B cell (primary cell): ENCODE results near the gene TBC1D22A. TPM values are rescaled to one million over a fixed set of nuclear protein-coding genes. Genes with fewer than 3 reads are reported as not detected.

ENCODE experiments used
- ATAC-seq: fragments of 200-7000 bp; cut with Tn5 transposase; one replicate; pipeline ENCODE4 v1.10.0; 2021; ENCODE audit warnings: low read depth, mild to moderate bottlenecking, moderate number of reproducible peaks, moderate library complexity
- CTCF ChIA-PET: fragments of 350-600 bp; sonication (Branson Sonifier 250); formaldehyde crosslinking; loops from one replicate; lab custom pipeline; 2021; ENCODE audit warnings: antibody characterized with exemption, inconsistent platforms; lab: Charles Lee
- POLR2A ChIA-PET: fragments of 350-600 bp; sonication (Branson Sonifier 250); formaldehyde crosslinking; loops from one replicate; lab custom pipeline; 2021; ENCODE audit warnings: antibody characterized with exemption; lab: Charles Lee
- DNase-seq: peaks from one replicate; pipeline ENCODE4 v3.0.0; 2013
- H2AFZ ChIP-seq: 2 replicates; pipeline ENCODE4 v1.6.1; 2012; ENCODE audit warnings: mild to moderate bottlenecking, low read depth, low read length; ENCODE audit not compliant: insufficient read depth, poor library complexity, severe bottlenecking
- H3K27ac ChIP-seq, 2 donors: 1 replicate in 1 of 2; 2 replicates in 1 of 2; pipeline ENCODE4 v1.5.1; 2012 to 2013; ENCODE audit warnings: low read length in 2 of 2, mild to moderate bottlenecking in 2 of 2, moderate library complexity in 1 of 2
- H3K27me3 ChIP-seq, 4 experiments: fragments of 200-600 bp in 1 of 4; sonication (generic) in 1 of 4; replicated peaks in 1 of 4; 1 replicate in 2 of 4; 2 replicates in 2 of 4; pipeline versions ENCODE4 v1.6.1 to v1.7.0; 2013 to 2016; ENCODE audit warnings: low read length in 3 of 4, mild to moderate bottlenecking in 2 of 4, mixed read lengths in 1 of 4, moderate library complexity in 1 of 4; ENCODE audit not compliant: insufficient read depth in 4 of 4, control insufficient read depth in 3 of 4; ENCODE audit errors: control extremely low read depth in 1 of 4
- H3K36me3 ChIP-seq, 2 experiments: replicated peaks in 1 of 2; 1 replicate in 1 of 2; 2 replicates in 1 of 2; pipeline versions ENCODE4 v1.6.1 to v1.7.1; 2013; ENCODE audit warnings: low read length in 1 of 2; ENCODE audit not compliant: insufficient read depth in 2 of 2, control insufficient read depth in 1 of 2; ENCODE audit errors: control extremely low read depth in 1 of 2, extremely low read depth in 1 of 2
- H3K4me1 ChIP-seq, 2 donors: fragments of 200-600 bp in 1 of 2; sonication (generic) in 1 of 2; 1 replicate in 1 of 2; 2 replicates in 1 of 2; pipeline versions ENCODE4 v1.5.1 to v1.6.1; 2013 to 2017; ENCODE audit warnings: low read length in 2 of 2; ENCODE audit not compliant: control insufficient read depth in 2 of 2, insufficient read depth in 2 of 2
- H3K4me2 ChIP-seq: replicated peaks from 2 replicates; pipeline ENCODE3; 2012; ENCODE audit warnings: mild to moderate bottlenecking, low read depth, low read length; ENCODE audit not compliant: poor library complexity, severe bottlenecking
- H3K4me3 ChIP-seq, 5 experiments: fragments of 200-600 bp in 1 of 5; sonication (generic) in 1 of 5; 1 replicate in 3 of 5; 2 replicates in 2 of 5; pipeline versions ENCODE4 v1.5.1 to v1.7.0; 2011 to 2016; ENCODE audit warnings: low read length in 4 of 5, mild to moderate bottlenecking in 4 of 5, low read depth in 2 of 5, control low read depth in 1 of 5, moderate library complexity in 1 of 5; ENCODE audit not compliant: insufficient read depth in 1 of 5; ENCODE audit errors: control extremely low read depth in 1 of 5, extremely low read depth in 1 of 5
- H3K79me2 ChIP-seq: fragments of 200-600 bp; sonication (generic); one replicate; pipeline ENCODE4 v1.6.0; 2016; ENCODE audit warnings: low read length; ENCODE audit not compliant: control insufficient read depth, insufficient read depth
- H3K9ac ChIP-seq: fragments of 200-600 bp; sonication (generic); 2 replicates; pipeline ENCODE4 v1.6.1; 2017; ENCODE audit warnings: mild to moderate bottlenecking, low read length, moderate library complexity
- H3K9me3 ChIP-seq, 3 donors: one replicate each; pipeline versions ENCODE4 v1.6.1 to v1.7.1; 2013; ENCODE audit warnings: low read length in 2 of 3; ENCODE audit not compliant: control insufficient read depth in 2 of 3, insufficient read depth in 1 of 3; ENCODE audit errors: control extremely low read depth in 1 of 3
- H4K20me1 ChIP-seq: 2 replicates; pipeline ENCODE4 v1.6.0; 2012; ENCODE audit warnings: mild to moderate bottlenecking, low read length; ENCODE audit not compliant: insufficient read depth, control insufficient read depth, poor library complexity, severe bottlenecking
- H3K27ac Mint-ChIP-seq: one replicate; pipeline ENCODE4 v1.8.0; 2021; ENCODE audit warnings: mixed read lengths
- H3K27me3 Mint-ChIP-seq: one replicate; pipeline ENCODE4 v1.8.0; 2021; ENCODE audit warnings: mixed read lengths
- H3K4me1 Mint-ChIP-seq: one replicate; pipeline ENCODE4 v1.8.0; 2021; ENCODE audit warnings: mixed read lengths
- H3K4me3 Mint-ChIP-seq: one replicate; pipeline ENCODE4 v1.8.0; 2021; ENCODE audit warnings: mixed read lengths
- H3K9me3 Mint-ChIP-seq: one replicate; pipeline ENCODE4 v1.8.0; 2022; ENCODE audit warnings: mixed read lengths; ENCODE audit not compliant: insufficient read depth
- EZH2 ChIP-seq: IDR thresholded peaks from 2 replicates; pipeline ENCODE4 v1.6.1; 2012; ENCODE audit warnings: borderline replicate concordance, low read depth, mild to moderate bottlenecking, moderate library complexity, low read length; ENCODE audit not compliant: insufficient read depth, poor library complexity, severe bottlenecking
- WGBS: methylation state at CpG from one replicate; pipeline ENCODE4 v1.1.5; 2013; ENCODE audit warnings: missing lambda C conversion rate; ENCODE audit not compliant: insufficient coverage; 5-methylcytosine and 5-hydroxymethylcytosine counted together
- intact Hi-C: fragments of 100-400 bp; cut with micrococcal nuclease; formaldehyde crosslinking; loops from one replicate; pipeline ENCODE4 v1.10.0; 2022
- polyA plus RNA-seq: library from polyadenylated mRNA; depleted of rRNA; stranded (reverse); fragments of >200 nt; gene quantifications from 2 replicates; pipeline ENCODE4 v1.2.3, GENCODE V29; 2012
- total RNA-seq, 2 donors: library from RNA; stranded (reverse); fragments of 120-200 nt in 1 of 2; gene quantifications; 1 replicate in 1 of 2; 2 replicates in 1 of 2; pipeline versions ENCODE4 v1.2.3 to v1.2.4, GENCODE V29; 2013 to 2022
- TF ChIP-seq, protein P1 (sequence below): fragments of 200-600 bp; IDR thresholded peaks from one replicate; pipeline ENCODE4 v1.8.0; 2022; ENCODE audit warnings: antibody characterized with exemption, mild to moderate bottlenecking

TBC1D22A gene
- total and polyA plus RNA-seq, 2 donors (not counting 1 experiment from before 2014, with no cell fraction given): 73.8 to 128 TPM

DNA sequence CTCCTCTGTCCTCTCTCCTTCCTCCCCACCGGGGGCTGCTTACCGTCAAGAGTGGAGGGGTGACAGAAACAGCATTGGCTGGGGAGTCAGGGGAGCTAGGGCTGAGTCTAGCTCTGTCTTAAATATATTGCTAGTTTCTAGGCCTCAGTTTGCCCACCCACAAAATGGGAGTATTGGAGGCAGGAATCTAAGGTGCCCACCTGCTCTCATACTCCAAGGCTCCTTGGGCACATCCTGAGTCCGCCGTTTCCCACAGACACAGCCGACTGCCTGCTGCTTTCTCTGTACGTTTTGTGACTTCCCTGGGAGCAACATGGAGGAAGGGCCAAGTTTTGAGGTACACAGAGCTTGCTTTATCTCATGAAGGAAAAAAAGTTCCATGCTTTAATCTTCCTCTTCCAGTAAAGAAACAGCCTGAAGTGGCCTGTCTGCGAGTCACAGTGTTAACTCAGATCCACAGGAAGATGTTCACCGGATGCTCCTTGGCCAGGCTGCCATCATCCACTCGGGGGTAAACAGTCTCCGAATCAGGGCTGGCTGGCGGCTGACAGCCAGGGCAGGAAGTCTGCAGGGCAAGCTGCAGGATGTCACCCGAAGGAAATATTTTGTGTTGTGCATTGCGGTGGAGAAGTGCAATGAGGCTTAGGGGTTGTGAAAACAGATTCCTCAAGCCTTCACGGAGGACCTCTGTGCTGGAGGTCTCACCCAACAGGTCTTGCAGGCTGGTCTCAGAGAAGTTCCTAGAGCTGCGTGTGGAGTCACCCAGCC is 13.4 kb upstream of the TBC1D22A start:
- Histone ChIP-seq H4K20me1 (no peaks in the 10 kb centered on the region), H3K4me3 (no peak overlapping the region), H2AFZ (peak overlapping the region; percentile 6), H3K9ac (no peak overlapping the region), H3K27me3 (peaks cover 0 to 6% (median 0%) of the 10 kb centered on the region in 4 experiments), H3K9me3 (no peaks in the 10 kb centered on the region), H3K79me2 (no peaks in the 10 kb centered on the region), H3K27ac (no peak overlapping the region), H3K4me1 (peaks cover 13 to 34% of the 10 kb centered on the region in 2 donors), H3K4me2 (peak overlapping the region; percentile 36), H3K36me3 (no peaks in the 10 kb centered on the region)
- peak; percentile 10 for ATAC-seq
- Mint-ChIP-seq H3K4me3 (peak overlapping the region; percentile 45), H3K27ac (peak overlapping the region; percentile 62), H3K4me1 (peaks cover 17% of the 10 kb centered on the region), H3K9me3 (no peaks in the 10 kb centered on the region), H3K27me3 (peaks cover 8% of the 10 kb centered on the region)
- intact Hi-C loops: no loop called here
- POLR2A ChIA-PET: interaction anchor here (1.0 kb wide), 1 partner anchor 14 kb away, joined by 12 read pairs; the partner anchor contains the start of gene TBC1D22A
- TF ChIP-seq EZH2: no peak
- TF ChIP-seq, protein P1, sequence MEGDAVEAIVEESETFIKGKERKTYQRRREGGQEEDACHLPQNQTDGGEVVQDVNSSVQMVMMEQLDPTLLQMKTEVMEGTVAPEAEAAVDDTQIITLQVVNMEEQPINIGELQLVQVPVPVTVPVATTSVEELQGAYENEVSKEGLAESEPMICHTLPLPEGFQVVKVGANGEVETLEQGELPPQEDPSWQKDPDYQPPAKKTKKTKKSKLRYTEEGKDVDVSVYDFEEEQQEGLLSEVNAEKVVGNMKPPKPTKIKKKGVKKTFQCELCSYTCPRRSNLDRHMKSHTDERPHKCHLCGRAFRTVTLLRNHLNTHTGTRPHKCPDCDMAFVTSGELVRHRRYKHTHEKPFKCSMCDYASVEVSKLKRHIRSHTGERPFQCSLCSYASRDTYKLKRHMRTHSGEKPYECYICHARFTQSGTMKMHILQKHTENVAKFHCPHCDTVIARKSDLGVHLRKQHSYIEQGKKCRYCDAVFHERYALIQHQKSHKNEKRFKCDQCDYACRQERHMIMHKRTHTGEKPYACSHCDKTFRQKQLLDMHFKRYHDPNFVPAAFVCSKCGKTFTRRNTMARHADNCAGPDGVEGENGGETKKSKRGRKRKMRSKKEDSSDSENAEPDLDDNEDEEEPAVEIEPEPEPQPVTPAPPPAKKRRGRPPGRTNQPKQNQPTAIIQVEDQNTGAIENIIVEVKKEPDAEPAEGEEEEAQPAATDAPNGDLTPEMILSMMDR: no peak
- peak; percentile 44 for DNase-seq
- 9% methylated on average over 12 of the region's 15 CpGs for WGBS
- CTCF ChIA-PET: interaction anchor here (1.1 to 3.8 kb wide), 5 partner anchors 9 to 185 kb away, joined by 3 to 19 read pairs (median 8); partner anchors contain the start of gene TBC1D22A
